Subcutaneous abdominal adipose tissue (tissue), 5 donors: ENCODE measurements around the gene TBCD.
"Not testable (repeated sequence)": the region's sequence is repeated elsewhere in the genome, so short reads cannot be mapped to it uniquely, and the experiment has no call there.

Experiments used
- H3K27ac ChIP-seq: one replicate; pipeline ENCODE4 v1.7.0; 2013; ENCODE audit warnings: low read depth, mild to moderate bottlenecking, inconsistent platforms, low read length, moderate library complexity
- H3K27me3 ChIP-seq, 5 donors: one replicate each; pipeline ENCODE4 v1.7.0; 2013; ENCODE audit warnings: low read length in 5 of 5, inconsistent platforms in 1 of 5; ENCODE audit not compliant: control insufficient read depth in 5 of 5, insufficient read depth in 4 of 5
- H3K36me3 ChIP-seq, 5 donors: one replicate each; pipeline ENCODE4 v1.7.0; 2013; ENCODE audit warnings: low read length in 5 of 5; ENCODE audit not compliant: control insufficient read depth in 5 of 5, insufficient read depth in 5 of 5
- H3K4me1 ChIP-seq, 5 donors: one replicate each; pipeline ENCODE4 v1.7.0; 2013; ENCODE audit warnings: low read length in 5 of 5, mild to moderate bottlenecking in 3 of 5, moderate library complexity in 1 of 5; ENCODE audit not compliant: control insufficient read depth in 5 of 5, insufficient read depth in 5 of 5
- H3K4me3 ChIP-seq, 5 donors: one replicate each; pipeline ENCODE4 v1.7.0; 2013; ENCODE audit warnings: low read length in 5 of 5, low read depth in 1 of 5
- H3K9ac ChIP-seq, 5 donors: one replicate each; pipeline ENCODE4 v1.7.0; 2013; ENCODE audit warnings: low read length in 5 of 5, mild to moderate bottlenecking in 4 of 5, moderate library complexity in 3 of 5
- H3K9me3 ChIP-seq, 5 donors: one replicate each; pipeline ENCODE4 v1.7.0; 2013; ENCODE audit warnings: low read length in 5 of 5; ENCODE audit not compliant: control insufficient read depth in 5 of 5
- donor health status: healthy.
- donor health status: healthy.
- donor health status: healthy.
- donor health status: healthy.
- donor health status: healthy.

Gene TBCD

DNA sequence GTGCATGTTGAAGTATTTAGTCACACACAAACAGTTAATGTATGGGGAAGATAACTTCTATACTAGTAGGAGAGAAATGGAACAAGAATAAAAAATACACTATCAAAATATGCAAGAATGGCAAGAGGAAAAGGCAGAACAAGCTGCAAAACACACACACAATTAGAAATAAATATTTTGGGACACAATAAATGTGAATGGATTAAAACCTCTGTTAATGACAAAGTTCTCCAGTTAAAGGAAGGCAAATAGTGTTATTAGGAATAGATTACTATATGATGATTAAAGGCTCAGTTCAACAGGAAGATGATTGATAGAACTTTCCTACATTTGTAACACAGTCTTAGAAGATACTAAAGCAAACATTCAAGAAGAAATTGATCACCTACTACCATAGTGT, 194.2 kb downstream of the TBCD start:
- Histone ChIP-seq H3K9me3 (peaks cover 15 to 46% (median 36%) of the 10 kb centered on the region in 5 donors), H3K27me3 (no peaks in the 10 kb centered on the region), H3K4me1 (no peaks in the 10 kb centered on the region), H3K36me3 (peaks cover 2 to 36% (median 35%) of the 10 kb centered on the region in 5 donors), H3K4me3 (peak overlapping the region in 1 of 5 donors; percentile 28), H3K9ac (no peak overlapping the region), H3K27ac (no peak overlapping the region)

DNA sequence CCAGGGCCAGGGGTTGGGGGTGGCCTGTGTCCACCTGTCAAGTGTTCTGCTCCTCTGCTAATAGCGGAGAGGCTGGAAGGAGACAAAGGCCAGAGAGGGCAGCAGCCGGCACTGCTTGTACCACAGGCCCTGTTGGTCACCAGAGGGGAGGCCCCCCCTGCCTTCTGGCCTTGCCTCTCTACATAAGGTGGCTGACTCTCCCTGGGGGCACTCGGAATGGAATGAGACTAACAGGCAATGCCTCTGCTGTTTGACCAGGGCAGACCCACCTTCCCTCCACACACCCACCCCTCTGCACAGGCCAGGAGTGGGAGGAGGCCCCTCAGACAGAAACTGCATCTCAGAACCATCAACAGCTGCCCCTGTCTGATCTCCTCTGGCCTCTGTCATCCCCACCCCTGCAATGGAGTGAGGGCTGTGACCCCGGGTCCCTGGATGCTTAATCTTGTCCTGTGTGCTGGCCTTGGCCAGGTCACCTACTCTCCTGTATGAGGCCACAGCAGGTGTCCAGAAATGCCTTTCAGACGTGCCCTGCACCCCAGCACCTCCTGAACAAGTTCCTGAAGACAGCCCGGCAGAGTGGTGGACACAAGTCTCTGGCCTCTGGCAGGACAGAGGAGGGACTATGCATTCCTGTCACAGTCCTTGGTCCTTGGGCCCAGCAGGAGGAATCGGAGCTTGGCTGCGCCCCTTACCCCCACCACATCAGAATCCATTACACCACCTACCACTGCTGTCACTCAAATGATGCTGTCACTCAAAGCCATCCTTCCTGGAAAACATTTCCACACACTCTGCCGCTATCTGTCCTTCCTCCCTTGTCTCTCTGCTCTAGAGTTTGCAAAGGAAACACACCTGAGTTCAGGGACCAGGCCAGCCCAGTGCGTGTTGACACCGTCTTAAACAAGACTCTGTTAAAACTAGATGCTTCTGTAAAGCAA, 195.5 kb downstream of the TBCD start:
- peaks cover 15 to 46% (median 36%) of the 10 kb centered on the region in 5 donors for H3K9me3 ChIP-seq
- H3K9ac ChIP-seq: no peak overlapping the region
- H3K36me3 ChIP-seq: peaks cover 2 to 24% (median 23%) of the 10 kb centered on the region in 5 donors
- no peaks in the 10 kb centered on the region for H3K27me3 ChIP-seq
- H3K27ac ChIP-seq: no peak overlapping the region
- H3K4me1 ChIP-seq: no peaks in the 10 kb centered on the region
- H3K4me3 ChIP-seq: no peak overlapping the region

- Histone ChIP-seq H3K27me3 (no peaks in the 10 kb centered on the region), H3K9ac (no peak overlapping the region), H3K4me1 (no peaks in the 10 kb centered on the region), H3K4me3 (no peak overlapping the region), H3K9me3 (peaks cover 15 to 46% (median 36%) of the 10 kb centered on the region in 5 donors), H3K36me3 (peaks cover 2 to 16% (median 15%) of the 10 kb centered on the region in 5 donors), H3K27ac (no peak overlapping the region)
Observed at GRCh38 chr17:82948081-82948511, 196.2 kb downstream of the TBCD start.

DNA sequence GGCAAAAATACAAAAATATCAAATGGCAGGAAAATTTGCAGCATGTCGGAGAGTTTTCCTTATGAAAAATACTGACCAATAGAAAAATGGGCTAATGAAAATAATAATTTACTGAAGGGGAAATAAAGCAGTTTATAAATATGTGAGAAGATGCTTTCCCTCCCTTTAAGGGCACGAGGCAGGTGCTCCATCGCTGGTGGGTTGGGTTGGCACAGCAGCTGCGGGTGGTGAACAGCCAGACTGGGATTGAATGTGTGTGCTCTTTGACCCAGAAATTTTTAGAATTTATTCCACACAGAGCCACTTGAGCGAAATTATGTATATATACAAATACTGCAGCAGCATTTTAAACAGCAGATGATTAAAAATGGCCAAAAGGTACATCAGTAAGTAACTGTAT, 197.1 kb downstream of the TBCD start:
- Histone ChIP-seq H3K9me3 (peaks cover 15 to 39% (median 32%) of the 10 kb centered on the region in 5 donors), H3K27ac (no peak overlapping the region), H3K4me1 (no peaks in the 10 kb centered on the region)

DNA sequence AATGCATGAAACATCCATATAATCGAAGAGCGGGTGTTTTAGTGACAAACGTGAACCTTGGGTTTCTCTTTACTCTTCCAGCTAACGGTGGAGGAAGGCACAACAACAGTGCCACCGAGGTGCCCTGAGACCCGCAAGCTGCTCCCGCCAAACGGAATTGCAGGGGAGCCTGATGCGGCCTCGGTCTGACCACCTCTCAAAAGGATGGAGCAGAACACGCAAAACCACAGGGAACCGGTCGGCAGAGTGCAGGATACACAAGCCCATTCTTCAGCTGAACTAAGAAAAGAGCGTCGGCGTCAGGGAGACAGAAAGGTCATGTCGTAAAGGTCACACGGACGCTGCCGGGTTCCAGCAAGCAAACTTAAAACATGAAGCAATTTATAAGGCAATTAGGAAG, 197.5 kb downstream of the TBCD start:
- Histone ChIP-seq H3K36me3 (peaks cover under 1 to 4% (median 3%) of the 10 kb centered on the region in 5 donors), H3K4me3 (no peak overlapping the region), H3K4me1 (no peaks in the 10 kb centered on the region), H3K27ac (no peak overlapping the region), H3K9me3 (peaks cover 13 to 35% (median 28%) of the 10 kb centered on the region in 5 donors), H3K27me3 (no peaks in the 10 kb centered on the region), H3K9ac (no peak overlapping the region)

More for the DNA sequence above, 197.1 kb downstream of the TBCD start:
- Histone ChIP-seq H3K27me3 (no peaks in the 10 kb centered on the region), H3K4me3 (no peak overlapping the region), H3K36me3 (peaks cover 2 to 8% (median 7%) of the 10 kb centered on the region in 5 donors), H3K9ac (no peak overlapping the region)

DNA sequence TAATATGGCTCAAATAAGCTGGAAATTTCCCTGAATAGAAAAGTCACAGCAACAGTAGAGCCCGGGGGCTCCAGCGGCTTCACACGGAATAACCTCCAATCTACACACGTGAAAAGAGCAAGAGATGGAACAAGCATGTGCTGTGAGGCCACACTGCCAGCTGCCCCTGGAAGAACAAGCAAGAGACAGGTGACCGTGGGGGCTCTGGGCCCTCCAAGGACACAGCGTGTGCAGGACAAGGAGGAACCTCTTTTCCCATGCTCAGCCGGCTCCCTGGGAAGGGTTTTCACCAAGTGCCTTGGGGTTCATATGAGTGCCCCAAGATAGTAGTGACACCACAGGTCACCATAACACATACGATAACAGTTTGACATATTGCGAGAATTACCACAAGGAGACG, 198.1 kb downstream of the TBCD start:
- H3K27me3 ChIP-seq: no peaks in the 10 kb centered on the region
- H3K27ac ChIP-seq: no peak overlapping the region
- peaks cover 0 to 2% (median 0%) of the 10 kb centered on the region in 5 donors for H3K36me3 ChIP-seq
- no peaks in the 10 kb centered on the region for H3K4me1 ChIP-seq
- no peak overlapping the region for H3K4me3 ChIP-seq
- H3K9ac ChIP-seq: no peak overlapping the region
- H3K9me3 ChIP-seq: peaks cover 6 to 29% (median 22%) of the 10 kb centered on the region in 5 donors

GRCh38 chr17:82950525-82951102, 198.7 kb downstream of the TBCD start:
- no peak overlapping the region for H3K9ac ChIP-seq
- no peaks in the 10 kb centered on the region for H3K27me3 ChIP-seq
- H3K36me3 ChIP-seq: no peaks in the 10 kb centered on the region
- H3K4me3 ChIP-seq: no peak overlapping the region
- H3K27ac ChIP-seq: no peak overlapping the region
- peaks cover 3 to 23% (median 16%) of the 10 kb centered on the region in 5 donors for H3K9me3 ChIP-seq
- no peaks in the 10 kb centered on the region for H3K4me1 ChIP-seq

DNA sequence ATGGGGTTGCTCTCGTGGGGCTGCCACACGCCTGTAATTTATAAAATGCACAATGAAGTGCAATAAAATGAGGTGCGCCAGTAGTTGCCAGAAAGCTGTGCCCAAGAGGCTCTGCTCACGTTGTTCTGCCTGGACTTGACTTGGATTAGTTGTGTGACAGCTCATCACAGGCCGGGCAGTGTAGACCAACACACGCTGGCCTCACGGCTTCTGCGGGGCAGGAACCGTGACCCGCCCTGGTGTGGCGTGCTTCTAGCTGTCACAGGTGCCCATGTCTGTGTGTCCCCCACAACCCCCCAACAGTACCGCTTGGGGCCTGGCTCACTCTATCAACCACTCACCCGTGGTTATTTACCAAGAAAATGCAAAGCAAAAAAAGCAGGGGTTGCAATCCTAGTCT, 200.2 kb downstream of the TBCD start:
- H3K4me1 ChIP-seq: no peaks in the 10 kb centered on the region
- no peak overlapping the region for H3K9ac ChIP-seq
- no peaks in the 10 kb centered on the region for H3K27me3 ChIP-seq
- peaks cover 0 to 8% (median under 1%) of the 10 kb centered on the region in 5 donors for H3K36me3 ChIP-seq
- H3K4me3 ChIP-seq: no peak overlapping the region
- H3K27ac ChIP-seq: no peak overlapping the region
- peaks cover 0 to 10% (median 8%) of the 10 kb centered on the region in 5 donors for H3K9me3 ChIP-seq

- not testable (repeated sequence) for H3K4me3 ChIP-seq, H3K9me3 ChIP-seq, H3K9ac ChIP-seq, H3K27me3 ChIP-seq, H3K27ac ChIP-seq, H3K4me1 ChIP-seq
- H3K36me3 ChIP-seq: peaks cover 0 to 19% (median 6%) of the 10 kb centered on the region in 5 donors
Observed at GRCh38 chr17:82955106-82955505, 203.2 kb downstream of the TBCD start.

- not testable (repeated sequence) for H3K27me3 ChIP-seq, H3K4me1 ChIP-seq, H3K9me3 ChIP-seq
Observed at GRCh38 chr17:82955627-82956026, 203.8 kb downstream of the TBCD start.

More at GRCh38 chr17:82955627-82956026, 203.8 kb downstream of the TBCD start:
- H3K27ac ChIP-seq, H3K9ac ChIP-seq, H3K4me3 ChIP-seq: not testable (repeated sequence)
- H3K36me3 ChIP-seq: peaks cover 0 to 19% (median 6%) of the 10 kb centered on the region in 5 donors
